ENCODE results near the gene PTPN23. TPM values are rescaled to one million over a fixed set of nuclear protein-coding genes. Genes with fewer than 3 reads are reported as not detected.
"Not testable (repeated sequence)": the region's sequence is repeated elsewhere in the genome, so short reads cannot be mapped to it uniquely, and the experiment has no call there.

Gene PTPN23
- total and polyA plus RNA-seq, 11 donors, result 11.0 to 30.3 (median 17.4) TPM

DNA sequence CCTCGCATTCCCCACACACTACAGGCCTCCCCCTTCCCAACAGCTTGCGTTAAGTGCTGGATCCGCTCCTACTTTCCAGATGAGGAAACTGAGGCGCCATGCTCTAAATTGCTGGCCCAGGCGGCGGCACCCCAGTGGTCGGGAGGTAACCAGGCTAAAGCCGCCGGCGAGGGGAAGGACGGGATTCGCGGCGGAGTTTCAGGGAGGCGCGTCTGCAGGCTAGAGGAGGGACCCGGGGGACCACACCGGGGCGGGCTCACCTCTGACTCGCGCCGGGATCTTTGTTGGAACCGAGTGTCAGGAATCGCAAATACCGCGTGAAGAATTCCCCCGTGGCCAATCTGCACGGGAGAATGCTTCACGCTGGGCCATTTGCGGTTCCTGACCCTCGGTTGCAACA, 24.6 kb upstream of the PTPN23 start:
- no peak for ATAC-seq
- WGBS, 4 donors, result 87 to 96% (median 94%) methylated on average over 29 to 31 of the region's 31 CpGs

GRCh38 chr3:47359323-47359722, 21.5 kb upstream of the PTPN23 start:
- ATAC-seq, result no peak
- no peaks in the 10 kb centered on the region for H3K36me3 ChIP-seq
- DNase-seq, result no peak
- H3K4me3 ChIP-seq, result no peak overlapping the region
- TF ChIP-seq, protein P1, sequence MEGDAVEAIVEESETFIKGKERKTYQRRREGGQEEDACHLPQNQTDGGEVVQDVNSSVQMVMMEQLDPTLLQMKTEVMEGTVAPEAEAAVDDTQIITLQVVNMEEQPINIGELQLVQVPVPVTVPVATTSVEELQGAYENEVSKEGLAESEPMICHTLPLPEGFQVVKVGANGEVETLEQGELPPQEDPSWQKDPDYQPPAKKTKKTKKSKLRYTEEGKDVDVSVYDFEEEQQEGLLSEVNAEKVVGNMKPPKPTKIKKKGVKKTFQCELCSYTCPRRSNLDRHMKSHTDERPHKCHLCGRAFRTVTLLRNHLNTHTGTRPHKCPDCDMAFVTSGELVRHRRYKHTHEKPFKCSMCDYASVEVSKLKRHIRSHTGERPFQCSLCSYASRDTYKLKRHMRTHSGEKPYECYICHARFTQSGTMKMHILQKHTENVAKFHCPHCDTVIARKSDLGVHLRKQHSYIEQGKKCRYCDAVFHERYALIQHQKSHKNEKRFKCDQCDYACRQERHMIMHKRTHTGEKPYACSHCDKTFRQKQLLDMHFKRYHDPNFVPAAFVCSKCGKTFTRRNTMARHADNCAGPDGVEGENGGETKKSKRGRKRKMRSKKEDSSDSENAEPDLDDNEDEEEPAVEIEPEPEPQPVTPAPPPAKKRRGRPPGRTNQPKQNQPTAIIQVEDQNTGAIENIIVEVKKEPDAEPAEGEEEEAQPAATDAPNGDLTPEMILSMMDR (IDR thresholded peaks at IDR 0.05), result no peak
- TF ChIP-seq POLR2A (IDR thresholded peaks at IDR 0.05), result no peak
- no peak overlapping the region for H3K27ac ChIP-seq
- peaks cover 0 to 30% (median 11%) of the 10 kb centered on the region in 12 donors for H3K9me3 ChIP-seq
- 68 to 79% (median 71%) methylated on average over 1 of the region's 1 CpG for WGBS, 4 donors
- peaks cover 0 to 14% (median 0%) of the 10 kb centered on the region in 12 donors for H3K4me1 ChIP-seq
- intact Hi-C loops (cut with DNase I), result no loop called here
- no peaks in the 10 kb centered on the region for H3K27me3 ChIP-seq

More for the DNA sequence above, 24.6 kb upstream of the PTPN23 start:
- no peak overlapping the region for H3K4me3 ChIP-seq
- H3K36me3 ChIP-seq, result no peaks in the 10 kb centered on the region
- DNase-seq, result no peak
- H3K27ac ChIP-seq, result no peak overlapping the region
- H3K27me3 ChIP-seq, result no peaks in the 10 kb centered on the region
- H3K9me3 ChIP-seq, result peaks cover 0 to 30% (median 11%) of the 10 kb centered on the region in 12 donors
- no peak for TF ChIP-seq POLR2A (IDR thresholded peaks at IDR 0.05)
- TF ChIP-seq, protein P1 (IDR thresholded peaks at IDR 0.05), result no peak
- intact Hi-C loops (cut with DNase I), result no loop called here
- H3K4me1 ChIP-seq, result no peaks in the 10 kb centered on the region

- ATAC-seq; H3K27ac ChIP-seq; H3K36me3 ChIP-seq; H3K4me3 ChIP-seq; intact Hi-C loops (cut with DNase I); DNase-seq; H3K27me3 ChIP-seq: not testable (repeated sequence)
- peaks cover 0 to 16% (median 0%) of the 10 kb centered on the region in 12 donors for H3K4me1 ChIP-seq
- 89 to 96% (median 93%) methylated on average over 4 of the region's 4 CpGs for WGBS, 4 donors
- H3K9me3 ChIP-seq, result peaks cover 0 to 30% (median 11%) of the 10 kb centered on the region in 12 donors
These were observed 20.7 kb upstream of the PTPN23 start for GRCh38 chr3:47360110-47360517.

- H3K36me3 ChIP-seq, result no peaks in the 10 kb centered on the region
- peak in 3 of 4 donors; percentile 26 to 88 (median 60) for ATAC-seq
- WGBS, 4 donors, result 64 to 80% (median 72%) methylated on average over 5 of the region's 5 CpGs
These were observed 18.1 kb upstream of the PTPN23 start for GRCh38 chr3:47362701-47363100.

More at GRCh38 chr3:47362701-47363100, 18.1 kb upstream of the PTPN23 start:
- no peak for TF ChIP-seq POLR2A (IDR thresholded peaks at IDR 0.05)
- TF ChIP-seq, protein P1 (IDR thresholded peaks at IDR 0.05), result no peak
- intact Hi-C loops (cut with DNase I), result no loop called here
- H3K4me1 ChIP-seq, result peaks cover 0 to 25% (median 0%) of the 10 kb centered on the region in 12 donors
- peak overlapping the region in 8 of 12 donors; percentile 23 to 71 (median 46) for H3K27ac ChIP-seq
- no peaks in the 10 kb centered on the region for H3K27me3 ChIP-seq
- DNase-seq, result no peak
- peaks cover 0 to 28% (median 11%) of the 10 kb centered on the region in 12 donors for H3K9me3 ChIP-seq
- H3K4me3 ChIP-seq, result no peak overlapping the region

Data from heart left ventricle (tissue), 16 donors.